ENCODE results near the gene SOX5. TPM values are rescaled to one million over a fixed set of nuclear protein-coding genes. Genes with fewer than 3 reads are reported as not detected.

The SOX5 gene
- total and polyA plus RNA-seq, 8 donors, result 10.0 to 39.9 (median 33.0) TPM

DNA sequence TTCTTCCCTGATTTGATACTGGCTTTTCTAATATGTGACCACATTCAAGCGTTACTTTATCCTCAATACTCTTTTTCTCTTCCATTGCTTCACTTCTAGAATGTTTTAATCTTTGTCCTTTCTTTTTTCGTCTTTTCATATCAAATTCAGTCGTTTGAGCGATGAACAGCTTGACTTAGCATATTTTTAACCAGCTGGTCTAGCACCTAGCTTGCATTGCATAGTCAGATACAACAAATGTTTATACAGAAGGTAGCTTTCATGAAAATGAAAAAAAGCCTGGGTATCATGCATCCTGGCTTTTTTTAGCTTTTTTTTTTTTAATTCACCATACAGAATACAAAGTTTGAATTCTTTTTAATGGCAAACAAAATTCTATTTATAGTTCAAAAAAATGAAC is 1.2 kb downstream of the SOX5 start:
- DNase-seq, result no peak
- H3K27ac ChIP-seq, result no peak overlapping the region
- no peak for TF ChIP-seq CTCF (IDR thresholded peaks at IDR 0.05)
- no peaks in the 10 kb centered on the region for H3K36me3 ChIP-seq
- no peak for ATAC-seq
- H3K9me3 ChIP-seq, result no peaks in the 10 kb centered on the region
- H3K27me3 ChIP-seq, result peaks cover 0 to 31% of the 10 kb centered on the region in 2 donors
- no peak overlapping the region for H3K4me3 ChIP-seq
- no peaks in the 10 kb centered on the region for H3K4me1 ChIP-seq
- intact Hi-C loops (cut with DNase I), result no loop called here

DNA sequence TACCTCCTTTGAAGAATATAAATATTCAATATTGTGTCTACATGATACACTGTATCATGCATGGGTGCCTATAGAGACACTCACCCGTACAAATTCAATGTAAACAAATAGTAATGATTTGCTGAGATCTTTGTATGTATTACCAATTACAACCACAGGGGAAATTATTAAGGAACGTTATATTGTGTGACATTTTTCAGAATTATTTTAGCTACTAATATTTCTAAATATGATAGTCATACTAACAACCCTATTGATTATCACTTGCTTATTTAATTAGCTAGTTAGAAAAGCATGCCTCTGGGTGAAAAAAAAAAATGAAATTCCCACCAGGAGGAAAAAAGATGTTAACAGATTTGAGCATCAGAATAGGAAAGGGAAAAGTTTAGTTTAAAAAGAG is 2.1 kb downstream of the SOX5 start:
- TF ChIP-seq CTCF (IDR thresholded peaks at IDR 0.05), result no peak
- Histone ChIP-seq H3K27ac (no peak overlapping the region), H3K4me3 (no peak overlapping the region), H3K4me1 (no peaks in the 10 kb centered on the region), H3K27me3 (peaks cover 0 to 31% of the 10 kb centered on the region in 2 donors), H3K36me3 (no peaks in the 10 kb centered on the region), H3K9me3 (no peaks in the 10 kb centered on the region)
- no peak for ATAC-seq
- intact Hi-C loops (cut with DNase I), result no loop called here
- no peak for DNase-seq

DNA sequence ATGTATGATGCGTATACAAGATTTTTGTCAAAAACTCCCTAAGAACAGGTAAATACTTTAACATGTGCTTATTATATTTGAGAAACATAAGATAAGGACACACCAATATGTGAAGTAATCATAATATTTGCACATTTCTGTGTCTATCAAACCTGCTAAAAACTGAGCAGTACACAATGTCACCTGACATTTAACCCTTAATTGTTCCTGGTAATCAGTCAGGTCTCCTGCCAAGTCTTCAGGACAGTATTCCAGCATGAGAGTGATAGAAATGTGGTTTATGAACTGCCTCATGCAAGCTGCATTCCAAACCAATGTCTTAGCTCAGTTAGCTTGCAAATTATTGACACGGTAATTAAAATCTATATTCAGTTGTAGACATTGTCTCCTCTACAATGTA is 4.2 kb downstream of the SOX5 start:
- no peaks in the 10 kb centered on the region for H3K36me3 ChIP-seq
- peaks cover 0 to 21% of the 10 kb centered on the region in 2 donors for H3K27me3 ChIP-seq
- H3K27ac ChIP-seq, result no peak overlapping the region
- DNase-seq, result no peak
- no peak for TF ChIP-seq CTCF (IDR thresholded peaks at IDR 0.05)
- H3K4me3 ChIP-seq, result no peak overlapping the region
- no peak for ATAC-seq
- intact Hi-C loops (cut with DNase I), result no loop called here
- H3K4me1 ChIP-seq, result no peaks in the 10 kb centered on the region
- no peaks in the 10 kb centered on the region for H3K9me3 ChIP-seq

GRCh38 chr12:23944067-23944466 is 5.4 kb downstream of the SOX5 start:
- Histone ChIP-seq H3K27ac (no peak overlapping the region), H3K27me3 (peaks cover 0 to 13% of the 10 kb centered on the region in 2 donors), H3K9me3 (no peaks in the 10 kb centered on the region), H3K36me3 (no peaks in the 10 kb centered on the region), H3K4me1 (no peaks in the 10 kb centered on the region), H3K4me3 (no peak overlapping the region)
- no peak for TF ChIP-seq CTCF (IDR thresholded peaks at IDR 0.05)
- intact Hi-C loops (cut with DNase I), result no loop called here
- no peak for DNase-seq
- no peak for ATAC-seq

- Histone ChIP-seq H3K4me1 (no peaks in the 10 kb centered on the region), H3K27me3 (peaks cover 0 to 1% of the 10 kb centered on the region in 2 donors), H3K36me3 (no peaks in the 10 kb centered on the region), H3K9me3 (no peaks in the 10 kb centered on the region), H3K4me3 (no peak overlapping the region), H3K27ac (no peak overlapping the region)
- DNase-seq (no peak), ATAC-seq (no peak)
- intact Hi-C loops (cut with DNase I), result no loop called here
- no peak for TF ChIP-seq CTCF (IDR thresholded peaks at IDR 0.05)
Measured at GRCh38 chr12:23942841-23943240, 6.6 kb downstream of the SOX5 start.

Measured in left lung (tissue), 10 donors.